ENCODE measurements around the gene ACSS1.
A peak's percentile ranks its signal among the peaks of the same experiment; 100 is the strongest.

The ACSS1 gene

GRCh38 chr20:25058847-25059810 lies 1.2 kb upstream of the ACSS1 start:
- no peak for DNase-seq (ENCODE audit: low read depth, low spot score)

- DNase-seq (ENCODE audit: low read depth, low spot score): peak; percentile 17
These were observed 497 bp downstream of the ACSS1 start for GRCh38 chr20:25057234-25058050.

- DNase-seq (ENCODE audit: low read depth, low spot score): no peak
These were observed 1.2 kb downstream of the ACSS1 start for GRCh38 chr20:25056690-25057233.

- DNase-seq (ENCODE audit: low read depth, low spot score): no peak
These were observed 2.0 kb downstream of the ACSS1 start for GRCh38 chr20:25055711-25056495.

GRCh38 chr20:25054995-25055629 lies 2.8 kb downstream of the ACSS1 start:
- DNase-seq (ENCODE audit: low read depth, low spot score): no peak

- no peak for DNase-seq (ENCODE audit: low read depth, low spot score)
These were observed 3.7 kb downstream of the ACSS1 start for GRCh38 chr20:25054096-25054820.

GRCh38 chr20:25053255-25054031 lies 4.5 kb downstream of the ACSS1 start:
- DNase-seq (ENCODE audit: low read depth, low spot score): no peak

GRCh38 chr20:25052255-25053194 lies 5.4 kb downstream of the ACSS1 start:
- no peak for DNase-seq (ENCODE audit: low read depth, low spot score)

- DNase-seq (ENCODE audit: low read depth, low spot score): no peak
These were observed 6.4 kb downstream of the ACSS1 start for GRCh38 chr20:25051386-25052155.

- DNase-seq (ENCODE audit: low read depth, low spot score): no peak
These were observed 7.2 kb downstream of the ACSS1 start for GRCh38 chr20:25050501-25051350.

- DNase-seq (ENCODE audit: low read depth, low spot score): no peak
These were observed 7.9 kb downstream of the ACSS1 start for GRCh38 chr20:25050082-25050481.

GRCh38 chr20:25049261-25050060 lies 8.5 kb downstream of the ACSS1 start:
- no peak for DNase-seq (ENCODE audit: low read depth, low spot score)

GRCh38 chr20:25048519-25048952 lies 9.4 kb downstream of the ACSS1 start:
- DNase-seq (ENCODE audit: low read depth, low spot score): no peak

- DNase-seq (ENCODE audit: low read depth, low spot score): no peak
These were observed 10.2 kb downstream of the ACSS1 start for GRCh38 chr20:25047766-25048165.

GRCh38 chr20:25046736-25047666 lies 10.9 kb downstream of the ACSS1 start:
- no peak for DNase-seq (ENCODE audit: low read depth, low spot score)

Data from activated naive CD8-positive, alpha-beta T cell treated with anti-CD3 and anti-CD28 coated beads, Interleukin-2, amount 50 U/mL, for 16 hours (primary cell).